Islet precursor cell (in vitro differentiated cells): Measurements from ENCODE around the gene TMED3.

ENCODE experiments used
- DNase-seq: peaks from one replicate; pipeline ENCODE4 v3.0.0-alpha.2; 2018

The TMED3 gene

GRCh38 chr15:79310985-79311900 lies at the start of gene TMED3:
Gene TMED3, plus strand, starts transcription at chr15:79311112. Its CDS starts 138 bp downstream, at chr15:79311250.
- DNase-seq, result peak; percentile 95

- DNase-seq, result no peak
Measured at GRCh38 chr15:79261836-79262235, 49.1 kb upstream of the TMED3 start.

- DNase-seq, result no peak
Measured at GRCh38 chr15:79265167-79265566, 45.7 kb upstream of the TMED3 start.

- no peak for DNase-seq
Measured at GRCh38 chr15:79265987-79266579, 44.8 kb upstream of the TMED3 start.

GRCh38 chr15:79282371-79283251 lies 28.3 kb upstream of the TMED3 start, which contains the start of gene ANKRD34C:
Gene ANKRD34C, plus strand, starts transcription at chr15:79282722. Its CDS starts 10,563 bp downstream, at chr15:79293285.
- no peak for DNase-seq

GRCh38 chr15:79283252-79284048 lies 27.5 kb upstream of the TMED3 start:
- peak; percentile 85 for DNase-seq

- no peak for DNase-seq
Measured at GRCh38 chr15:79290642-79291275, 20.2 kb upstream of the TMED3 start.

- no peak for DNase-seq
Measured at GRCh38 chr15:79292011-79292410, 18.9 kb upstream of the TMED3 start.

GRCh38 chr15:79294075-79294474 lies 16.8 kb upstream of the TMED3 start:
- DNase-seq, result no peak

GRCh38 chr15:79296583-79296982 lies 14.3 kb upstream of the TMED3 start:
- no peak for DNase-seq

- DNase-seq, result no peak
Measured at GRCh38 chr15:79299126-79299840, 11.6 kb upstream of the TMED3 start.

- DNase-seq, result no peak
Measured at GRCh38 chr15:79299841-79300235, 11.1 kb upstream of the TMED3 start.

- no peak for DNase-seq
Measured at GRCh38 chr15:79307251-79307650, 3.7 kb upstream of the TMED3 start.

GRCh38 chr15:79308874-79309273 lies 2.0 kb upstream of the TMED3 start:
- DNase-seq, result no peak

GRCh38 chr15:79310612-79310984 lies 314 bp upstream of the TMED3 start:
- no peak for DNase-seq

- no peak for DNase-seq
Measured at GRCh38 chr15:79311901-79312553, 1.1 kb downstream of the TMED3 start.

GRCh38 chr15:79314186-79314585 lies 3.3 kb downstream of the TMED3 start:
- no peak for DNase-seq

- no peak for DNase-seq
Measured at GRCh38 chr15:79314811-79315210, 3.9 kb downstream of the TMED3 start.

- DNase-seq, result no peak
Measured at GRCh38 chr15:79315623-79316328, 4.9 kb downstream of the TMED3 start.

GRCh38 chr15:79316864-79317263 lies 6.0 kb downstream of the TMED3 start:
- DNase-seq, result no peak
